GM18507 (cell line): Measurements from ENCODE around the gene NOX1.
A peak's percentile ranks its signal among the peaks of the same experiment; 100 is the strongest.

Source experiments
- DNase-seq: peaks from one replicate; pipeline ENCODE4 v3.0.0; 2011; ENCODE audit warnings: low read depth; ENCODE audit not compliant: insufficient read length; ENCODE audit errors: extremely low spot score
- FAIRE-seq: peaks from 2 replicates; lab custom pipeline; 2011; peaks lifted over from hg19 to GRCh38; lab: Jason Lieb, UNC

The NOX1 gene

GRCh38 chrX:100874325-100874724 is at the start of gene NOX1:
Gene NOX1, minus strand, starts transcription at chrX:100874359. Its CDS starts 220 bp downstream, at chrX:100874139.
- DNase-seq: no peak
- no peak for FAIRE-seq

DNA sequence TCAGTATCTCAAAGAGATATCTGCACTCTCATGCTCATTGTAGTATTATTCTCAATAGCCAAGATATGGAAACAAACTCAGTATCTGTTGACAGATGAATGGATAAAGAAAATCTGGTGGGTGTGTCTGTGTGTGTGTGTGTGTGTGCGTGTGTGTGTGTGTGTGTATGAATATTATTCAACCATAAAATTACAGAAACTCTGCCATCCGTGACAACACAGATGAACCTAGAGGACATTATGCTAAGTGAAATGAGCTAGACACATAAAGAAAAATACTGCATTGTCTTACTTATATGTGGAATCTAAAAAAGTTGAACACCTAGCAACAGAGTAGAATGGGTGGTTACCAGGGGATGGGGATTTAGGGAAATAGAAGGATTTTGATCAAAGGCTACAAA is 41.4 kb upstream of the NOX1 start:
- no peak for DNase-seq
- no peak for FAIRE-seq

GRCh38 chrX:100913111-100913510 is 39.0 kb upstream of the NOX1 start:
- no peak for DNase-seq
- FAIRE-seq: no peak

- no peak for DNase-seq
- no peak for FAIRE-seq
Measured at GRCh38 chrX:100911731-100912130, 37.6 kb upstream of the NOX1 start.

GRCh38 chrX:100905620-100906019 is 31.5 kb upstream of the NOX1 start:
- FAIRE-seq: peak; percentile 48
- DNase-seq: no peak

DNA sequence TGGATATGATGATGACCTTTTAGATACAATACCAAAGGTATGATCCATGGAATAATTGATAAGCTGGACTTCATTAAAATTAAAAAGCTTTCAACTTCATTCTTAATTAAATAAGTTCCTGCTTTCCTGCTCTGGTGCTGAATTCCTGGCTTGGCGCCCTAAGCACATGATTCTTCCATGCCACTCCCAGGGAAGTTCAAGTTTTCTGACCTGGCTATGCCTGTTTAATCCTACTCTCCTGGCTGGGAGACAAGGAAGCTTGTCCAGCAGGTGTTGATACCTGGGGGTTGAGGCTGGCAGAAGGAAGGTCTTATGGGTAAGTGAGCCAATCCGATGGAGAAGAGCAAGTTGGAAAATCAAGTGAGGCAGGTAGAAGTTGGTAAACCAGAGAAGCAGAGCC is 30.3 kb upstream of the NOX1 start:
- DNase-seq (no peak), FAIRE-seq (no peak)

DNA sequence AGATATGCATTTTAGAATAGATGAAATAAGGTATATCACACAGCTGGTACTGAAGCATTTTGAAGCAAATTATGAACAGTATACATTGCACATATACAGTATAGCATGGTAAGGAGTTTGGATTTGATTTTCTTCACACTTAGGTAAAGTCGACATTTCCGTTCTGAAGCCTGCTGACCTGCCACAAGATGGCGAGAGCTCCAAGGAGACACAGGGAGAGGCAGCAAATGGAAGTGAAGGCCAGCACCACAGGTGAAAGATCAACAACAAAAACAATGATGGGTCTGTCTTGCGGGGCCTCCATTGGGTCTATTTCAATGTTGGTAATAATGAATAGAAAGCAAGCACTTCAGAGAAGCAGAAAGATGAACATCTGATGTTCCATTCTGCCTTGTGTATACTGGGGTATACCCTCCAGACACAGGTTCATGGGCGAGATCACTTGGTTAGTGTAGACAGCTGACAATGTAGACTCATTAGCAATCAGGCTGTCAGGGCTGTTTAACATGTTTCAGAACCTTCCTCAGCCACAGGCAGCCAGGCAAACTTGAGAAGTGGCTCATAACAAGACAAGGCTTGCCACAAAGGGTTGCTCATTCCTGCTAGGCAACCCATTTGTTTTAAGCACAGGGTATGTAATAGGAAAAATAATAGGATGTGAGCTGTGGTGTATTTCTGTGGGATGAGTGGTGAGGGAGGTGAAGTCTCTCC is 21.4 kb upstream of the NOX1 start:
- FAIRE-seq (peak; percentile 87), DNase-seq (no peak)

DNA sequence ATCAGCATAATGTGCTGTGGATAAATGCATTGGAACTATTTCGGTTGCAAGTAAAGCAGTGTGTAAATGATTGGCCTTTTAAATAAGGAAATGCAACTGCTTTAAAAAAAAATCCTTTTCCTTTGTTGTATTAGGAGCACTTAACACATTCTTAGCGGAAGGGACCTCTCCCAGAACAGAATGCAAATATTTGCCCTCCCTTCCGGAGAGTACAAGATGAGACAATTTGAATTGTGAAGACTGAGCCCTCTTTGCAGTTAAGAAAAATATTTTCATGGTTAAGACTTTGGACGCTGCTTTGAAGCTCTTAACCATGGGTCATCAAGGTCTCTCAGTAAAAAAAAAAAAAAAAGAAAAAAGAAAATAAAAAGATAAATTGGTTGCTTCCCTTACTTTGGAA is 9.5 kb upstream of the NOX1 start:
- FAIRE-seq: no peak
- no peak for DNase-seq

DNA sequence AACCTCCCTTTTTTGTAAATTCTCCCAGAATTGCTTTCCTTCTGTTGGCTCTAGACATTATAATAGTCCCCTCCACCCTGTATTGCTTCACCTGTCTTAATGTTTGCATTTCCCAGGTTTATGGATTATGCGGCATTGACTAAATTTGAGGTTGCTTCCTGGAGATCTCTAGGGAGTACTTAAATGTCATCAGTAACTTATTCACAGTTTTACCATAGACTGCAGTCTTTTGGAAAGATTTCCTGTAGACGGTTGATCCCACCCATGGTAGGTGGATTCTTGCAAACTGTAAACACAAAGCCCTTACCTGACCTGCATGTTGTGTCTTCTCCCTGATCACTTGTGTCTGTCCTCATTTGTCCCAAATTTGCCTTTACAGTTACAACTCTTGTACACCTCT is 6.2 kb upstream of the NOX1 start:
- FAIRE-seq (no peak), DNase-seq (no peak)

- FAIRE-seq (no peak), DNase-seq (no peak)
Measured at GRCh38 chrX:100871594-100872560, 2.3 kb downstream of the NOX1 start.

GRCh38 chrX:100870527-100870926 is 3.6 kb downstream of the NOX1 start:
- FAIRE-seq (no peak), DNase-seq (no peak)

DNA sequence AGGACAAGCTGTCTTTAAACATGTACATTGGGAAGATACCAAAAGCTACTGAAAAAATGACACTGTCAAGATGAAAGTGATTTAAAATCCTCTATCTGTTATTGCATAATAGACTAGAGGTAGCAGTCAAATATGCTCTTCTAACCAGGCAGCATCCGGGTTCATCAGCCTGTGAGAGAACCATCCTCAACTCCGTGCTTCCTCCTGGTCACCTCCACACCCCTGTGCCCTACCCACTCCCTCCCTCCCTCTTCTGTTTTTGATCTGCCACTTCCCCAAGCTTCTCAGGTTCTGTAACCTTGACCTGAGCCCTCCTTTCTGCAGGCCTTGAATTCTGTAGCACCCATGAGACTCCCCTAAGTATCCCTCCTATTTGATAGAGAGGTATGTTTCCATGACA is 5.9 kb downstream of the NOX1 start:
- FAIRE-seq (no peak), DNase-seq (no peak)

DNA sequence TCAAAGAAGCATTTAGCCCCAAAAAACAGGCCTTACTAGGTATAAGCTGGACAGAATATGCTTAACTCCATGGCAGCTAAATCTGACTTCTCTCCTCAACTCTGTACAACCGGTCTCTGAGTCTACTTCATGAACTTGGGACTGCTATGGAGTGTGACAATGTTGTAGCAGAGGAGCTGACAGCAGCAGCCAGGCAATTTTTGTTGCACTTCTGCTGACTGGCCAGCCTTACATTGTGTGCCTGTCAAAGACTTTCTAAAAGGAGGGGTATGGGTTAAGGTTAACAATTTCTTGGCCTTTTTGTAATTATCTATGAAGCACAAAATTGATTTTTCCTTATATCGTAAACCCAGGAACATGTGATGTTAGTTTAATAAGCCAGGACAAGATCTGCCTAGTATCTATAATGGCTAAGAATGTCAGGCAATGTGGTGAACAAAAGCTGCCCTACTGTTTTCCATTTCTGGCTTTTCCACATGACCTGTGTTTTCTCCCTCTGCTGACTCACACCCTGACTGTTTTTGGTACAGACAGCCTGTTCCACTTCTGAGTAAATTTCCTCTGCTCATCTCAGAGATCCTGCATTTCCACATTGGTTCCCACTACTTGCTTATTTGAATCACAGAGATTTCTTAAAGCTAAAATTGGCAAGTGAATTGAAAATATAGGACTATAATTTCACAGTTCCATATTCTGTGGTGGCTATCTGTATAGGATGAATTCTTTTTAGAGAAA is 9.3 kb downstream of the NOX1 start:
- no peak for FAIRE-seq
- no peak for DNase-seq

GRCh38 chrX:100863326-100863864 is 10.8 kb downstream of the NOX1 start:
- FAIRE-seq: no peak
- DNase-seq: no peak

- peak; percentile 59 for FAIRE-seq
- no peak for DNase-seq
Measured at GRCh38 chrX:100852810-100853209, 21.3 kb downstream of the NOX1 start.

- no peak for DNase-seq
- no peak for FAIRE-seq
Measured at GRCh38 chrX:100850317-100850716, 23.8 kb downstream of the NOX1 start.

GRCh38 chrX:100831219-100831946 is 42.8 kb downstream of the NOX1 start:
- no peak for FAIRE-seq

GRCh38 chrX:100830547-100830946 is 43.6 kb downstream of the NOX1 start:
- FAIRE-seq (no peak), DNase-seq (no peak)

More at GRCh38 chrX:100831219-100831946, 42.8 kb downstream of the NOX1 start:
- DNase-seq: no peak

GRCh38 chrX:100830143-100830542 is 44.0 kb downstream of the NOX1 start:
- DNase-seq (no peak), FAIRE-seq (no peak)
